Mesodermal cell (in vitro differentiated cells): ENCODE results near the gene PRSS38.

Experiments used
- H3K27ac ChIP-seq: 2 replicates; pipeline ENCODE4 v1.7.0; 2013; ENCODE audit warnings: mild to moderate bottlenecking, low read depth, low read length, moderate library complexity; ENCODE audit not compliant: severe bottlenecking
- H3K36me3 ChIP-seq: 2 replicates; pipeline ENCODE4 v1.7.1; 2013; ENCODE audit warnings: mild to moderate bottlenecking, low read length, moderate library complexity; ENCODE audit not compliant: control insufficient read depth, insufficient read depth
- H3K4me1 ChIP-seq: one replicate; pipeline ENCODE4 v1.7.1; 2013; ENCODE audit warnings: mild to moderate bottlenecking, low read length; ENCODE audit not compliant: insufficient read depth, control insufficient read depth, poor library complexity, severe bottlenecking
- H3K4me3 ChIP-seq: 2 replicates; pipeline ENCODE4 v1.7.0; 2013; ENCODE audit warnings: low read length, control low read depth, mild to moderate bottlenecking; ENCODE audit not compliant: insufficient read depth, poor library complexity, severe bottlenecking; ENCODE audit errors: extremely low read depth
- H3K9me3 ChIP-seq: 2 replicates; pipeline ENCODE4 v1.7.1; 2013; ENCODE audit warnings: mild to moderate bottlenecking, low read length, moderate library complexity; ENCODE audit not compliant: control insufficient read depth
- WGBS, 2 experiments: methylation state at CpG; one replicate each; pipeline ENCODE4 v1.1.5; 2013; ENCODE audit warnings: missing lambda C conversion rate in 2 of 2; ENCODE audit not compliant: insufficient coverage in 2 of 2; 5-methylcytosine and 5-hydroxymethylcytosine counted together

The PRSS38 gene

DNA sequence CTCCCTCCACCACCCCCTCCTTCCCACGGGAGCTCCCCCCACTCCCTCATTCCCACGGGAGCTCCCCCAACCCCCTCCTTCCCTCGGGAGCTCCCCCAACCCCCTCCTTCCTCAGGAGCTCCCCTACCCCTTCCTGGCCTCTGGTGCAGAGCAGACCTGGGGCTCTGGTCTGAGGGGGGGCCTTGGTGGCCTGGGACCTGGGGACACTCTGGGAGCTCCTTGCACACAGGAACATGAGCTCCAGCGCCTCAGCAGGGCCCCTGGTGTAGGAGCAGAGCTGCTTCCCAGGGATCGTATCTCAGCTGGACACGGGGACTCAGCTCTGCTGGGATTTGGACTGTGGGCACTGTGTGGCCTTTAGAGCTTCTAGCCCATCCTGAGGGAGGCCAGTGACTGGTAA, 19.7 kb upstream of the PRSS38 start:
- 88 to 97% methylated on average over 3 of the region's 6 CpGs for WGBS, 2 experiments
- Histone ChIP-seq H3K36me3 (no peaks in the 10 kb centered on the region), H3K4me3 (no peak overlapping the region), H3K4me1 (peaks cover 13% of the 10 kb centered on the region), H3K27ac (no peak overlapping the region), H3K9me3 (no peaks in the 10 kb centered on the region)

GRCh38 chr1:227796359-227796915, 19.0 kb upstream of the PRSS38 start:
- H3K4me3 ChIP-seq: no peak overlapping the region
- no peak overlapping the region for H3K27ac ChIP-seq
- H3K9me3 ChIP-seq: no peaks in the 10 kb centered on the region
- 88% methylated on average over 4 of the region's 5 CpGs; no CpG with 5 or more reads in 1 of the 2 experiments for WGBS, 2 experiments
- peaks cover 13% of the 10 kb centered on the region for H3K4me1 ChIP-seq
- H3K36me3 ChIP-seq: no peaks in the 10 kb centered on the region

- no CpG with 5 or more reads among the region's 3 CpGs for WGBS, 2 experiments
- Histone ChIP-seq H3K9me3 (no peaks in the 10 kb centered on the region), H3K4me3 (no peak overlapping the region), H3K4me1 (peaks cover 13% of the 10 kb centered on the region), H3K27ac (no peak overlapping the region), H3K36me3 (no peaks in the 10 kb centered on the region)
These were observed 18.3 kb upstream of the PRSS38 start for GRCh38 chr1:227797144-227797543.

DNA sequence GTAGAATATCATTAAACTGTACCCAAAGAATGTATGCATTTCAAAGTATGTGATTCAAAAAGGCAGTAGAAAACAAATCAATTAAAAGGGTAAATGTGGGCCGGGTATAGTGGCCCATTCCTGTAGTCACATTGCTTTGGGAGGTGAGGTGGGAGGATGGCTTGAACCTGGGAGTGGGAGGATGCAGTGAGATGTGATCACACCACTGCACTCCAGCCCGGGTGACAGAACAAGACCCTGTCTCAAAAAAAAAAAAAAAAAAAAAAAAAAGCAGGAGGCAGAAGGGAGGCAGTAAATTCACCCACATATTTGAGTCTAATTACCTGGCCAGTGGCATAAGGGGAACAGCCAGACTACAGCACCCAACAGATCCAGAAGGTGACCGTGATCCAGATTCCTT, 17.9 kb upstream of the PRSS38 start:
- no peaks in the 10 kb centered on the region for H3K36me3 ChIP-seq
- H3K4me3 ChIP-seq: no peak overlapping the region
- H3K9me3 ChIP-seq: no peaks in the 10 kb centered on the region
- H3K27ac ChIP-seq: no peak overlapping the region
- H3K4me1 ChIP-seq: peaks cover 13% of the 10 kb centered on the region
- WGBS, 2 experiments: 51 to 80% methylated on average over 2 of the region's 3 CpGs

DNA sequence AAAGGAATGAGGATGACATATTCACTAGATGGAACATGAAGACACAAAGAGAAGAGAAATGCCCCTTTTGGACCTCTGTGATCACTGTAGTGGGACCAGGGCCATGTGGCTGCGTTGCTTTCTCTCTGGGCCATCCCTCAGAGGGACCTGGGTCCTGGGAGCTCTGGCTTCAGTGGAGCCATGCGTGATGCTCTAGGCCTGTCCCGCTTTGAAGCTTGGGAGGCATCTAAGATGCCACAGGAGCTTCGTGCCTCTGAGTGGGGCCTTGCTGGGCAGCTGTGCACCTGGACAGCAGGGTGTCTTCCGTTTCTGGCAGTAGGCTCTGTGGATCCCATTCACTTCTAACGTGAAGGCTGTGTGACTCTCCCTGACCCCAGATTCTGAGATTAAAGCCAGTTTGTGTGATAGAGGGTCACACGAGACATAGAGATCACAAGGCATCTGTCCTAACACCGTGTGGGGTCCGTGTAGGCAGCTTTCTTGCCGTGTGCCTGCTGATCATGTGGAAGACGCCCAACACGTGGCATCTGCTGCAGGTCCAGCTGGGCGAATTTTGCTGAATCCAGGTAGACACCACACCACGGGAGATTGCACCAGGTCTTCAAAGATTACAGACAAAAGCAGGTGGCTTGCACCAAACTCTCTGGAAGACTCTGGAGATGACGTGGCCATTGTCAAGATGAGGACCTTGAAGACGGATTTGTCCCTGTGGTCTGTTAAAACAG, 17.2 kb upstream of the PRSS38 start:
- no peak overlapping the region for H3K27ac ChIP-seq
- 88 to 89% methylated on average over 15 to 16 of the region's 16 CpGs for WGBS, 2 experiments
- peaks cover 13% of the 10 kb centered on the region for H3K4me1 ChIP-seq
- no peaks in the 10 kb centered on the region for H3K9me3 ChIP-seq
- no peaks in the 10 kb centered on the region for H3K36me3 ChIP-seq
- H3K4me3 ChIP-seq: no peak overlapping the region

DNA sequence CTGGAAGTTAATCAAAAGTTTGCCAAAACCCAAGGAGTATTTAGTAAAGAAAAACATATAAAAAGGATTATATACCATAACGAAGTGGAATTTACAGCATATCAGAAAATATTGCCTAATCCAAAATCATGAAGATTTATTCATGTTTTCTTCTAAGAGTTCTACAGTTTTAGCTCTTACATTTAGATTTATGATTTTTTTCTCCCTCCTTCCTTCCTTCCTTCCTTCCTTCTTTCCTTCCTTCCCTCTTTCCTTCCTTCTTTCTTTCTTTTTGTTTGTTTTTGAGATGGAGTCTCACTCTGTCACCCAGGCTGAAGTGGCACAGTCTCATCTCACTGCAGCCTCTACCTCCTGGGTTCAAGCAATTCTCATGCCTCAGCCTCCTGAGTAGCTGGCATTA, 15.7 kb upstream of the PRSS38 start:
- Histone ChIP-seq H3K4me3 (no peak overlapping the region), H3K4me1 (no peaks in the 10 kb centered on the region), H3K36me3 (no peaks in the 10 kb centered on the region), H3K27ac (no peak overlapping the region), H3K9me3 (no peaks in the 10 kb centered on the region)
- no CpG with 5 or more reads among the region's 1 CpG for whole genome bisulfite sequencing, 2 experiments

- no peaks in the 10 kb centered on the region for H3K9me3 ChIP-seq
- no peaks in the 10 kb centered on the region for H3K4me1 ChIP-seq
- H3K27ac ChIP-seq: no peak overlapping the region
- H3K36me3 ChIP-seq: no peaks in the 10 kb centered on the region
- no peak overlapping the region for H3K4me3 ChIP-seq
These were observed 11.5 kb upstream of the PRSS38 start for GRCh38 chr1:227803933-227804332.

- H3K36me3 ChIP-seq: no peaks in the 10 kb centered on the region
- H3K4me1 ChIP-seq: no peaks in the 10 kb centered on the region
- WGBS, 2 experiments: 75% methylated on average over 2 to 4 of the region's 6 CpGs
- H3K9me3 ChIP-seq: no peaks in the 10 kb centered on the region
- no peak overlapping the region for H3K4me3 ChIP-seq
- no peak overlapping the region for H3K27ac ChIP-seq
These were observed 9.8 kb upstream of the PRSS38 start for GRCh38 chr1:227805606-227806197.

GRCh38 chr1:227808566-227808965, 6.9 kb upstream of the PRSS38 start:
- Histone ChIP-seq H3K4me3 (no peak overlapping the region), H3K36me3 (no peaks in the 10 kb centered on the region), H3K4me1 (no peaks in the 10 kb centered on the region), H3K27ac (no peak overlapping the region), H3K9me3 (peaks cover 9% of the 10 kb centered on the region)
- no CpG with 5 or more reads among the region's 1 CpG for WGBS, 2 experiments

GRCh38 chr1:227809026-227809425, 6.4 kb upstream of the PRSS38 start:
- no peak overlapping the region for H3K4me3 ChIP-seq
- no peak overlapping the region for H3K27ac ChIP-seq
- peaks cover 13% of the 10 kb centered on the region for H3K9me3 ChIP-seq
- no peaks in the 10 kb centered on the region for H3K4me1 ChIP-seq
- no CpG with 5 or more reads among the region's 2 CpGs for WGBS, 2 experiments
- H3K36me3 ChIP-seq: no peaks in the 10 kb centered on the region

GRCh38 chr1:227813962-227814361, 1.5 kb upstream of the PRSS38 start:
- Histone ChIP-seq H3K36me3 (no peaks in the 10 kb centered on the region), H3K4me1 (no peaks in the 10 kb centered on the region), H3K27ac (no peak overlapping the region), H3K9me3 (peaks cover 29% of the 10 kb centered on the region), H3K4me3 (no peak overlapping the region)
- WGBS, 2 experiments: 85 to 92% methylated on average over 2 of the region's 2 CpGs
